GM12874 (cell line): ENCODE measurements around the gene PDSS2.

Experiments used
- TF ChIP-seq, protein P1 (sequence below): IDR thresholded peaks from 2 replicates; pipeline ENCODE4 v1.5.1; 2011; ENCODE audit warnings: low read depth, mild to moderate bottlenecking, control low read depth, low read length, moderate library complexity; ENCODE audit not compliant: insufficient read depth

Gene PDSS2

GRCh38 chr6:107354451-107354850, 104.9 kb downstream of the PDSS2 start:
- TF ChIP-seq, protein P1, sequence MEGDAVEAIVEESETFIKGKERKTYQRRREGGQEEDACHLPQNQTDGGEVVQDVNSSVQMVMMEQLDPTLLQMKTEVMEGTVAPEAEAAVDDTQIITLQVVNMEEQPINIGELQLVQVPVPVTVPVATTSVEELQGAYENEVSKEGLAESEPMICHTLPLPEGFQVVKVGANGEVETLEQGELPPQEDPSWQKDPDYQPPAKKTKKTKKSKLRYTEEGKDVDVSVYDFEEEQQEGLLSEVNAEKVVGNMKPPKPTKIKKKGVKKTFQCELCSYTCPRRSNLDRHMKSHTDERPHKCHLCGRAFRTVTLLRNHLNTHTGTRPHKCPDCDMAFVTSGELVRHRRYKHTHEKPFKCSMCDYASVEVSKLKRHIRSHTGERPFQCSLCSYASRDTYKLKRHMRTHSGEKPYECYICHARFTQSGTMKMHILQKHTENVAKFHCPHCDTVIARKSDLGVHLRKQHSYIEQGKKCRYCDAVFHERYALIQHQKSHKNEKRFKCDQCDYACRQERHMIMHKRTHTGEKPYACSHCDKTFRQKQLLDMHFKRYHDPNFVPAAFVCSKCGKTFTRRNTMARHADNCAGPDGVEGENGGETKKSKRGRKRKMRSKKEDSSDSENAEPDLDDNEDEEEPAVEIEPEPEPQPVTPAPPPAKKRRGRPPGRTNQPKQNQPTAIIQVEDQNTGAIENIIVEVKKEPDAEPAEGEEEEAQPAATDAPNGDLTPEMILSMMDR = no peak

GRCh38 chr6:107353773-107354382, 105.5 kb downstream of the PDSS2 start:
- TF ChIP-seq, protein P1 = no peak

- TF ChIP-seq, protein P1 = no peak
Measured at GRCh38 chr6:107348224-107348623, 111.1 kb downstream of the PDSS2 start.

DNA sequence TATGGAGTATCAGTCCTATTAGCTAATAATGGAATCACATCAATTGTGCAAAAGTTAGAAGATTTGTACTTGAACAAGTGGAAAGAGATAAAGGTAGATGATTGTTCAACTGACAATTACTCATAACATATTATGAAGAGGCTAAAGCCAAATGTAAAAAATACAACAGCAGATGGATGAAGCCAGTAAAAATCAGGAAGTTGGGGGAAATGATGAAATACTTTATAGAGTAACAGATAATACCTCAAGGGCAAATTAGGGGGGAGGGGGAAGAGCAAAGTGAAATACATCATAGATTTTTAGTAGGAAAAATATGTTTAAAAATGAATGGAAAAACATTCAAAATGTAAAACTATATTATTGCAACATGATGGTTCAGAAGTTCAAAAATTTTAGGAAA, 114.0 kb downstream of the PDSS2 start:
- TF ChIP-seq, protein P1 = no peak

DNA sequence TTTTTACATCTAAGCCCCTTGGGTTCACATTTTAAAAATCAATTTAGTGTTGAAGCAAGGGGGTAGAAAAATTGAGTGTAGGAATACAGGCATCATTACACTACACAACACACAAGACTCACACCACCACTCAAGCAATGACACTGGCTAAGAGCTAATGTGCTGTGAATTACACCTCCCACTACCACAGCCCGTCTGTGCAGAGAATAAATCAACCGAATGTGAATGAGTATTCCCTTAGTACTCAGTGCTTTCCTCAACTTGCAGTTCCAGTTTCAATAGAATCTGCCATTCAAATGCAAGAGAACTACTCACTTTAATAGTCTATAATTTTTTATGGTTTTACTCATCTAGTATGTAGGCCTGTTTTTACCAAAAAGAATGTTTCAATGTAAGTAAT, 114.4 kb downstream of the PDSS2 start:
- TF ChIP-seq, protein P1 = no peak

- TF ChIP-seq, protein P1 = no peak
Measured at GRCh38 chr6:107344383-107344782, 115.0 kb downstream of the PDSS2 start.

GRCh38 chr6:107342144-107342543, 117.2 kb downstream of the PDSS2 start:
- TF ChIP-seq, protein P1 = no peak
